Small intestine (tissue), 7 donors: ENCODE results near the gene NCKAP5. TPM values are rescaled to one million over a fixed set of nuclear protein-coding genes. Genes with fewer than 3 reads are reported as not detected.

Source experiments
- DNase-seq, 2 donors: peaks; one replicate each; pipeline versions ENCODE4 v3.0.0 to v3.0.0-alpha.2; 2013
- FAIRE-seq: peaks from 2 replicates; lab custom pipeline; 2012; peaks lifted over from hg19 to GRCh38; lab: Jason Lieb, UNC
- H3K27ac ChIP-seq, 3 donors: one replicate each; pipeline ENCODE4 v1.5.1; 2013; ENCODE audit warnings: low read length in 2 of 3, mild to moderate bottlenecking in 2 of 3, control low read depth in 1 of 3, inconsistent platforms in 1 of 3, low read depth in 1 of 3, moderate library complexity in 1 of 3
- H3K27me3 ChIP-seq, 3 donors: one replicate each; pipeline ENCODE4 v1.6.1; 2013; ENCODE audit warnings: low read length in 3 of 3, inconsistent platforms in 1 of 3; ENCODE audit not compliant: control insufficient read depth in 3 of 3, insufficient read depth in 3 of 3
- H3K36me3 ChIP-seq, 3 donors: one replicate each; pipeline ENCODE4 v1.6.1; 2013; ENCODE audit warnings: low read length in 3 of 3, inconsistent platforms in 1 of 3, low read depth in 1 of 3, mild to moderate bottlenecking in 1 of 3, moderate library complexity in 1 of 3; ENCODE audit not compliant: control insufficient read depth in 3 of 3, insufficient read depth in 2 of 3
- H3K4me1 ChIP-seq, 3 donors: one replicate each; pipeline ENCODE4 v1.6.1; 2013; ENCODE audit warnings: low read length in 2 of 3, inconsistent platforms in 1 of 3, low read depth in 1 of 3, mild to moderate bottlenecking in 1 of 3, moderate library complexity in 1 of 3; ENCODE audit not compliant: control insufficient read depth in 3 of 3, insufficient read depth in 2 of 3
- H3K4me3 ChIP-seq, 3 donors: one replicate each; pipeline ENCODE4 v1.5.1; 2013; ENCODE audit warnings: low read length in 3 of 3, control low read depth in 1 of 3, inconsistent platforms in 1 of 3, low read depth in 1 of 3, mild to moderate bottlenecking in 1 of 3, moderate library complexity in 1 of 3
- H3K9me3 ChIP-seq, 2 donors: one replicate each; pipeline ENCODE4 v1.6.1; 2013; ENCODE audit warnings: low read depth in 1 of 2, low read length in 1 of 2; ENCODE audit not compliant: control insufficient read depth in 2 of 2, insufficient read depth in 1 of 2
- WGBS, 3 donors: extraction: QIAGEN DNeasy Blood & Tissue Kit; methylation state at CpG; one replicate each; pipeline ENCODE4 v1.1.7; 2013; 5-methylcytosine and 5-hydroxymethylcytosine counted together
- polyA plus RNA-seq, 4 donors: library from polyadenylated mRNA; stranded (reverse) in 3 of 4; unstranded in 1 of 4; fragments of 200-250 nt in 3 of 4; fragments of 120-200 nt in 1 of 4; gene quantifications; one replicate each; pipeline versions ENCODE4 v1.2.1 to v1.2.3, GENCODE V29; 2013
- donor health status: healthy with polysubstance abuse.
- donor health status: control.
- donor health status: control.
- donor health status: Bipolar disorder and iron deficiency.
- donor health status: healthy.

Gene NCKAP5
- polyA plus RNA-seq, 4 donors, result 0.52 to 7.8 (median 6.5) TPM

- Histone ChIP-seq H3K4me1 (no peaks in the 10 kb centered on the region), H3K36me3 (peaks cover 0 to 2% (median 0%) of the 10 kb centered on the region in 3 donors), H3K9me3 (no peaks in the 10 kb centered on the region), H3K4me3 (no peak overlapping the region), H3K27ac (no peak overlapping the region), H3K27me3 (no peaks in the 10 kb centered on the region)
- FAIRE-seq (no peak), DNase-seq (no peak)
- 88 to 93% (median 92%) methylated on average over 9 of the region's 9 CpGs for WGBS, 3 donors
These were observed 690.3 kb downstream of the NCKAP5 start for GRCh38 chr2:132877923-132878322.

- no peak for DNase-seq
- H3K27me3 ChIP-seq, result no peaks in the 10 kb centered on the region
- no peak overlapping the region for H3K27ac ChIP-seq
- no peak for FAIRE-seq
- no peaks in the 10 kb centered on the region for H3K9me3 ChIP-seq
- H3K4me1 ChIP-seq, result no peaks in the 10 kb centered on the region
- no peak overlapping the region for H3K4me3 ChIP-seq
- 76 to 79% (median 78%) methylated on average over 5 of the region's 5 CpGs for WGBS, 3 donors
- H3K36me3 ChIP-seq, result peaks cover 0 to 2% (median 0%) of the 10 kb centered on the region in 3 donors
These were observed 691.4 kb downstream of the NCKAP5 start for GRCh38 chr2:132876745-132877391.

- Histone ChIP-seq H3K4me3 (no peak overlapping the region), H3K36me3 (peaks cover 0 to 2% (median 0%) of the 10 kb centered on the region in 3 donors), H3K27me3 (no peaks in the 10 kb centered on the region), H3K27ac (no peak overlapping the region), H3K4me1 (no peaks in the 10 kb centered on the region), H3K9me3 (no peaks in the 10 kb centered on the region)
- 82 to 92% (median 90%) methylated on average over 3 of the region's 3 CpGs for WGBS, 3 donors
- no peak for DNase-seq
- no peak for FAIRE-seq
These were observed 693.1 kb downstream of the NCKAP5 start for GRCh38 chr2:132875193-132875592.

GRCh38 chr2:132873738-132874137, 694.5 kb downstream of the NCKAP5 start:
- no peaks in the 10 kb centered on the region for H3K4me1 ChIP-seq
- FAIRE-seq (no peak), DNase-seq (no peak)
- H3K36me3 ChIP-seq, result peaks cover 0 to 2% (median 0%) of the 10 kb centered on the region in 3 donors
- H3K9me3 ChIP-seq, result no peaks in the 10 kb centered on the region
- no peak overlapping the region for H3K27ac ChIP-seq
- 90 to 91% (median 91%) methylated on average over 4 of the region's 4 CpGs for WGBS, 3 donors
- no peaks in the 10 kb centered on the region for H3K27me3 ChIP-seq
- H3K4me3 ChIP-seq, result no peak overlapping the region

GRCh38 chr2:132871831-132872230, 696.4 kb downstream of the NCKAP5 start:
- Histone ChIP-seq H3K27ac (no peak overlapping the region), H3K4me3 (no peak overlapping the region), H3K27me3 (no peaks in the 10 kb centered on the region), H3K4me1 (no peaks in the 10 kb centered on the region), H3K9me3 (no peaks in the 10 kb centered on the region), H3K36me3 (peaks cover 0 to 2% (median 0%) of the 10 kb centered on the region in 3 donors)
- no peak for DNase-seq
- no peak for FAIRE-seq
- WGBS, 3 donors, result 65 to 79% (median 75%) methylated on average over 4 of the region's 4 CpGs

GRCh38 chr2:132863961-132864360, 704.3 kb downstream of the NCKAP5 start:
- no peaks in the 10 kb centered on the region for H3K4me1 ChIP-seq
- no peaks in the 10 kb centered on the region for H3K27me3 ChIP-seq
- no peaks in the 10 kb centered on the region for H3K9me3 ChIP-seq
- no peak for FAIRE-seq
- H3K36me3 ChIP-seq, result no peaks in the 10 kb centered on the region
- no peak overlapping the region for H3K27ac ChIP-seq
- no peak overlapping the region for H3K4me3 ChIP-seq
- no peak for DNase-seq

GRCh38 chr2:132860220-132860619, 708.0 kb downstream of the NCKAP5 start:
- Histone ChIP-seq H3K36me3 (no peaks in the 10 kb centered on the region), H3K27me3 (no peaks in the 10 kb centered on the region), H3K27ac (no peak overlapping the region), H3K4me3 (no peak overlapping the region), H3K4me1 (no peaks in the 10 kb centered on the region), H3K9me3 (no peaks in the 10 kb centered on the region)
- FAIRE-seq, result no peak
- DNase-seq, result no peak
- 79 to 88% (median 85%) methylated on average over 2 of the region's 2 CpGs for WGBS, 3 donors

GRCh38 chr2:132859590-132859989, 708.7 kb downstream of the NCKAP5 start:
- H3K36me3 ChIP-seq, result no peaks in the 10 kb centered on the region
- H3K4me3 ChIP-seq, result no peak overlapping the region
- no peaks in the 10 kb centered on the region for H3K4me1 ChIP-seq
- H3K27ac ChIP-seq, result no peak overlapping the region
- DNase-seq (peak in 1 of 2 donors; percentile 6), FAIRE-seq (no peak)
- WGBS, 3 donors, result 58 to 63% (median 60%) methylated on average over 5 of the region's 5 CpGs
- no peaks in the 10 kb centered on the region for H3K9me3 ChIP-seq
- no peaks in the 10 kb centered on the region for H3K27me3 ChIP-seq

GRCh38 chr2:132857319-132857718, 710.9 kb downstream of the NCKAP5 start:
- Histone ChIP-seq H3K27me3 (no peaks in the 10 kb centered on the region), H3K36me3 (no peaks in the 10 kb centered on the region), H3K27ac (no peak overlapping the region), H3K4me1 (no peaks in the 10 kb centered on the region), H3K4me3 (no peak overlapping the region), H3K9me3 (no peaks in the 10 kb centered on the region)
- no peak for DNase-seq
- FAIRE-seq, result no peak
- WGBS, 3 donors, result 46 to 94% (median 90%) methylated on average over 1 of the region's 1 CpG
